H1 (cell line): ENCODE data around the gene PLPPR4. TPM values are rescaled to one million over a fixed set of nuclear protein-coding genes. Genes with fewer than 3 reads are reported as not detected.

ENCODE experiments used
- CTCF ChIA-PET: fragments of 300-600 bp; sonication (Branson Sonifier 250); formaldehyde crosslinking; loops from one replicate; lab custom pipeline; 2021; ENCODE audit not compliant: partially characterized antibody; lab: Charles Lee
- POLR2A ChIA-PET: fragments of 300-600 bp; sonication (Branson Sonifier 250); formaldehyde crosslinking; loops from one replicate; lab custom pipeline; 2021; ENCODE audit warnings: inconsistent platforms; ENCODE audit not compliant: partially characterized antibody; lab: Charles Lee
- DNase-seq, 2 experiments: peaks; one replicate each; pipeline versions ENCODE4 v3.0.0 to v3.0.0-alpha.2; 2010 to 2022; ENCODE audit warnings: low spot score in 2 of 2, low read depth in 1 of 2, mixed read lengths in 1 of 2
- FAIRE-seq: peaks from 2 replicates; lab custom pipeline; 2011; peaks lifted over from hg19 to GRCh38; lab: Jason Lieb, UNC
- H2AFZ ChIP-seq: 2 replicates; pipeline ENCODE4 v1.8.1; 2012; ENCODE audit warnings: low read length, inconsistent platforms
- H2AK5ac ChIP-seq: 2 replicates; pipeline ENCODE4 v1.6.1; 2013; ENCODE audit warnings: low read depth, low read length
- H2BK120ac ChIP-seq: replicated peaks from 2 replicates; pipeline ENCODE3; 2013; ENCODE audit warnings: low read depth, low read length, inconsistent platforms
- H2BK12ac ChIP-seq: 2 replicates; pipeline ENCODE4 v1.6.1; 2013; ENCODE audit warnings: low read depth, low read length
- H2BK15ac ChIP-seq: 2 replicates; pipeline ENCODE4 v1.6.1; 2013; ENCODE audit warnings: low read length
- H2BK20ac ChIP-seq: 2 replicates; pipeline ENCODE4 v1.6.1; 2013; ENCODE audit warnings: low read length
- H2BK5ac ChIP-seq: 2 replicates; pipeline ENCODE4 v1.6.1; 2013; ENCODE audit warnings: low read depth, low read length
- H3K14ac ChIP-seq: 2 replicates; pipeline ENCODE4 v1.6.1; 2013; ENCODE audit warnings: inconsistent platforms; ENCODE audit not compliant: insufficient read length
- H3K18ac ChIP-seq: 2 replicates; pipeline ENCODE4 v1.6.1; 2013; ENCODE audit warnings: low read length; ENCODE audit errors: extremely low read depth
- H3K23ac ChIP-seq: 2 replicates; pipeline ENCODE4 v1.6.1; 2013; ENCODE audit warnings: inconsistent platforms; ENCODE audit not compliant: insufficient read length
- H3K23me2 ChIP-seq: 2 replicates; pipeline ENCODE4 v1.6.1; 2013; ENCODE audit warnings: low read depth, low read length
- H3K27ac ChIP-seq: 2 replicates; pipeline ENCODE4 v1.6.1; 2011; ENCODE audit warnings: low read depth, low read length, inconsistent platforms
- H3K27me3 ChIP-seq, 4 experiments: replicated peaks in 1 of 4; 1 replicate in 1 of 4; 2 replicates in 3 of 4; pipeline versions ENCODE4 v1.6.1 to v1.8.1; 2011 to 2013; ENCODE audit warnings: low read length in 3 of 4, mild to moderate bottlenecking in 3 of 4, inconsistent platforms in 2 of 4, mixed read lengths in 2 of 4, moderate library complexity in 1 of 4; ENCODE audit not compliant: control insufficient read depth in 3 of 4, insufficient read depth in 3 of 4; ENCODE audit errors: extremely low read depth in 1 of 4
- H3K36me3 ChIP-seq, 4 experiments: 2 replicates each; pipeline versions ENCODE4 v1.6.1 to v1.8.1; 2011 to 2013; ENCODE audit warnings: mild to moderate bottlenecking in 4 of 4, low read length in 3 of 4, moderate library complexity in 2 of 4, control low read depth in 1 of 4, inconsistent platforms in 1 of 4; ENCODE audit not compliant: insufficient read depth in 4 of 4, control insufficient read depth in 2 of 4
- H3K4ac ChIP-seq: replicated peaks from 2 replicates; pipeline ENCODE3; 2013; ENCODE audit warnings: low read length, low read depth, mixed read lengths, inconsistent platforms; ENCODE audit not compliant: insufficient read length
- H3K4me1 ChIP-seq, 4 experiments: replicated peaks in 1 of 4; 1 replicate in 1 of 4; 2 replicates in 3 of 4; pipeline versions ENCODE4 v1.6.1 to v1.8.1; 2011 to 2013; ENCODE audit warnings: low read length in 3 of 4, inconsistent platforms in 2 of 4, mixed read lengths in 1 of 4; ENCODE audit not compliant: insufficient read depth in 4 of 4, control insufficient read depth in 3 of 4
- H3K4me2 ChIP-seq, 2 experiments: 2 replicates each; pipeline versions ENCODE4 v1.6.1 to v1.8.1; 2011 to 2013; ENCODE audit warnings: low read depth in 2 of 2, low read length in 2 of 2, control low read depth in 1 of 2, inconsistent platforms in 1 of 2, mild to moderate bottlenecking in 1 of 2; ENCODE audit not compliant: insufficient read depth in 1 of 2
- H3K4me3 ChIP-seq, 4 experiments: fragments of 200-600, 300-600 bp in 1 of 4; sonication (generic), shearing (Covaris generic), sonication (Bioruptor Twin) in 1 of 4; 2 replicates each; pipeline versions ENCODE4 v1.5.1 to v1.8.1; 2011 to 2016; ENCODE audit warnings: low read length in 4 of 4, low read depth in 3 of 4, control low read depth in 2 of 4, inconsistent platforms in 2 of 4, mild to moderate bottlenecking in 2 of 4, mixed read lengths in 1 of 4, moderate library complexity in 1 of 4; ENCODE audit not compliant: insufficient read depth in 2 of 4; ENCODE audit errors: extremely low read depth in 1 of 4
- H3K56ac ChIP-seq: replicated peaks from 2 replicates; pipeline ENCODE3; 2013; ENCODE audit warnings: low read depth, mild to moderate bottlenecking, mixed read lengths, low read length, inconsistent platforms; ENCODE audit not compliant: insufficient read length
- H3K79me1 ChIP-seq: 2 replicates; pipeline ENCODE4 v1.6.1; 2013; ENCODE audit warnings: low read depth, low read length, control low read depth
- H3K79me2 ChIP-seq, 2 experiments: 2 replicates each; pipeline versions ENCODE4 v1.6.1 to v1.8.1; 2012 to 2013; ENCODE audit warnings: low read length in 2 of 2, mild to moderate bottlenecking in 2 of 2, inconsistent platforms in 1 of 2; ENCODE audit not compliant: insufficient read depth in 2 of 2, control insufficient read depth in 1 of 2
- H3K9ac ChIP-seq, 4 experiments: replicated peaks in 1 of 4; 1 replicate in 1 of 4; 2 replicates in 3 of 4; pipeline versions ENCODE4 v1.6.1 to v1.8.1; 2011 to 2013; ENCODE audit warnings: low read depth in 3 of 4, low read length in 3 of 4, control low read depth in 2 of 4, mild to moderate bottlenecking in 2 of 4, moderate library complexity in 2 of 4, inconsistent platforms in 1 of 4; ENCODE audit errors: extremely low read depth in 1 of 4
- H3K9me3 ChIP-seq, 2 experiments: 2 replicates each; pipeline versions ENCODE4 v1.6.1 to v1.8.1; 2012 to 2013; ENCODE audit warnings: mild to moderate bottlenecking in 2 of 2, moderate library complexity in 2 of 2, control low read depth in 1 of 2, inconsistent platforms in 1 of 2, low read depth in 1 of 2, low read length in 1 of 2, mixed read lengths in 1 of 2; ENCODE audit not compliant: insufficient read depth in 2 of 2
- H4K20me1 ChIP-seq, 2 experiments: replicated peaks in 1 of 2; 2 replicates each; pipeline versions ENCODE3 to v1.8.1; 2011 to 2013; ENCODE audit warnings: inconsistent platforms in 2 of 2, low read length in 2 of 2, mild to moderate bottlenecking in 1 of 2; ENCODE audit not compliant: insufficient read depth in 2 of 2, control insufficient read depth in 1 of 2
- H4K5ac ChIP-seq: 2 replicates; pipeline ENCODE4 v1.6.1; 2013; ENCODE audit warnings: low read length, low read depth, mixed read lengths, inconsistent platforms; ENCODE audit not compliant: insufficient read length
- H4K8ac ChIP-seq: 2 replicates; pipeline ENCODE4 v1.8.0; 2013; ENCODE audit warnings: mild to moderate bottlenecking, moderate library complexity, low read length, inconsistent platforms; ENCODE audit not compliant: insufficient read depth; ENCODE audit errors: extremely low read depth
- H4K91ac ChIP-seq: replicated peaks from 2 replicates; pipeline ENCODE3; 2013; ENCODE audit warnings: low read length, mixed read lengths, inconsistent platforms; ENCODE audit not compliant: insufficient read length
- BACH1 ChIP-seq: IDR thresholded peaks from 2 replicates; pipeline ENCODE4 v1.6.1; 2012; ENCODE audit warnings: low read length, improper control_type of control experiment
- CBX8 ChIP-seq: fragments of 300-800, 300-1000 bp; sonication (generic); IDR thresholded peaks from 2 replicates; pipeline ENCODE4 v1.7.1; 2016; ENCODE audit warnings: low read depth, low read length, borderline replicate concordance
- CHD1 ChIP-seq: IDR thresholded peaks from 2 replicates; pipeline ENCODE4 v1.6.1; 2012; ENCODE audit warnings: low read depth, low read length, improper control_type of control experiment
- EZH2 ChIP-seq: fragments of 200-600 bp; sonication (generic); IDR thresholded peaks from 2 replicates; pipeline ENCODE4 v1.7.1; 2012; ENCODE audit warnings: low read depth, mild to moderate bottlenecking, moderate library complexity, low read length, inconsistent platforms; ENCODE audit not compliant: severe bottlenecking
- POU5F1 ChIP-seq: IDR thresholded peaks from 2 replicates; pipeline ENCODE4 v1.6.1; 2011; ENCODE audit warnings: low read depth, mild to moderate bottlenecking, low read length, moderate library complexity
- SIRT6 ChIP-seq: IDR thresholded peaks from one replicate; pipeline ENCODE4 v1.7.1; 2012; ENCODE audit warnings: low read length, inconsistent platforms
- SP1 ChIP-seq: IDR thresholded peaks from 2 replicates; pipeline ENCODE4 v1.6.1; 2011; ENCODE audit warnings: low read depth, low read length
- SUZ12 ChIP-seq: fragments of 200-600 bp; sonication (generic); IDR thresholded peaks from 2 replicates; pipeline ENCODE4 v1.6.1; 2012; ENCODE audit warnings: mild to moderate bottlenecking, inconsistent platforms, low read length, moderate library complexity, mixed read lengths
- WGBS, 2 experiments: shearing (Covaris generic) in 1 of 2; methylation state at CpG; one replicate each; pipeline versions ENCODE4 v1.1.6 to v1.1.7; 2013 to 2015; ENCODE audit warnings: low lambda C conversion rate in 2 of 2, mixed read lengths in 2 of 2, inconsistent platforms in 1 of 2, low coverage in 1 of 2, missing lambda C conversion rate in 1 of 2; ENCODE audit not compliant: insufficient replicate concordance in 2 of 2, insufficient coverage in 1 of 2, insufficient read length in 1 of 2; ENCODE audit errors: extremely low coverage in 1 of 2, missing lambda C conversion rate in 1 of 2; 5-methylcytosine and 5-hydroxymethylcytosine counted together
- polyA plus RNA-seq, 7 experiments: library from polyadenylated mRNA; depleted of rRNA in 3 of 7; stranded (reverse) in 5 of 7; unstranded in 2 of 7; fragments of >200 nt in 5 of 7; fragments of 200-250 nt in 2 of 7; gene quantifications; 1 replicate in 5 of 7; 2 replicates in 1 of 7; 4 replicates in 1 of 7; pipeline versions ENCODE4 v1.2.1 to v1.2.3, GENCODE V29; 2011 to 2013; ENCODE audit warnings: missing spikeins in 2 of 7, mixed read lengths in 2 of 7
- total RNA-seq: library from RNA; stranded (reverse); fragmentation: NEBNext Ultra II Directional; extraction: Animal tissue kit (Norgen Biotek cat#: 25700); gene quantifications from 2 replicates; pipeline ENCODE4 v1.2.1, GENCODE V29; 2021

The PLPPR4 gene
- total and polyA plus RNA-seq, 2 of the 8 experiments (the other 6 are each of a cell fraction or from before 2014, with no cell fraction given): 0.74 to 2.2 TPM

DNA sequence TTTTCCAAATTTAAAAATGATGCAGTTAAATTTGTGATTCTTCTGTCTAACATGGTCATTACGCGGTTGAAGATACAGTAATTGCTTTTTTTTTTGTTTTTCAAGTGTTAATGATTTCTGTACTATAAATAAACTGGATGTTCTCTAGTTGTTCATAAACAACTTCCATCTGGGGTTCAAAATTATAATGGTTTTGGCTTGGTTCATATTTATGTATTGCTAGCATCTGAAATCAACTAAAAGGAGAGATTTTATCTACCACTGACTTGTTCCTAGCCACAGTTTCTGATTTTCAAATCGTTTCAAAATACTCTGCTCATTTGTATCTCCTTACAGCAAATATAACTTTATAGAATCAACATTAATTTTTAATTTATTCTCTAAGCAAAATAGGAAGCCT lies 35.2 kb upstream of the PLPPR4 start:
- H2BK20ac ChIP-seq: no peak overlapping the region
- H3K18ac ChIP-seq: no peak overlapping the region
- FAIRE-seq (no peak), DNase-seq (no peak)
- ChIA-PET CTCF (no interaction called here), POLR2A (no interaction called here)
- H3K79me2 ChIP-seq: no peaks in the 10 kb centered on the region
- H3K4me2 ChIP-seq: no peak overlapping the region
- H3K36me3 ChIP-seq: no peaks in the 10 kb centered on the region
- no peaks in the 10 kb centered on the region for H4K20me1 ChIP-seq
- no peak overlapping the region for H3K4ac ChIP-seq
- H4K91ac ChIP-seq: no peak overlapping the region
- no peak overlapping the region for H3K27ac ChIP-seq
- no peak overlapping the region for H2BK12ac ChIP-seq
- no peak overlapping the region for H2BK5ac ChIP-seq
- no peak overlapping the region for H2AFZ ChIP-seq
- H2BK15ac ChIP-seq: no peak overlapping the region
- no peak overlapping the region for H3K4me3 ChIP-seq
- H4K8ac ChIP-seq: no peak overlapping the region
- H3K27me3 ChIP-seq: no peaks in the 10 kb centered on the region
- no peaks in the 10 kb centered on the region for H3K79me1 ChIP-seq
- H3K56ac ChIP-seq: no peak overlapping the region
- H3K23me2 ChIP-seq: no peaks in the 10 kb centered on the region; the same call in 1 of the 2 replicates
- H3K9ac ChIP-seq: no peak overlapping the region
- H2AK5ac ChIP-seq: no peak overlapping the region
- H3K14ac ChIP-seq: no peak overlapping the region
- no peaks in the 10 kb centered on the region for H3K9me3 ChIP-seq
- H4K5ac ChIP-seq: no peak overlapping the region
- no peaks in the 10 kb centered on the region for H3K4me1 ChIP-seq
- WGBS, 2 experiments: 92% methylated on average over 3 of the region's 3 CpGs; no CpG with 5 or more reads in 1 of the 2 experiments
- H2BK120ac ChIP-seq: no peak overlapping the region
- no peak overlapping the region for H3K23ac ChIP-seq
- TF ChIP-seq SP1 (no peak), SIRT6 (no peak), CHD1 (no peak), BACH1 (no peak), CBX8 (no peak), POU5F1 (no peak), SUZ12 (no peak), EZH2 (no peak)
